RPMI7951 (cell line): ENCODE results near the gene RBM39. TPM values are rescaled to one million over a fixed set of nuclear protein-coding genes. Genes with fewer than 3 reads are reported as not detected.
"Not testable (repeated sequence)": the region's sequence is repeated elsewhere in the genome, so short reads cannot be mapped to it uniquely, and the experiment has no call there.

Source experiments
- DNase-seq: peaks from one replicate; pipeline ENCODE4 v3.0.0-alpha.2; 2012; ENCODE audit warnings: low read depth
- total RNA-seq: library from RNA; depleted of rRNA; stranded (reverse); fragments of >200 nt; shearing (Covaris generic); gene quantifications from 2 replicates; pipeline ENCODE4 v1.2.3, GENCODE V29; 2014; rRNA removed

The RBM39 gene
- total RNA-seq: 269 and 327 TPM in 2 replicates

DNA sequence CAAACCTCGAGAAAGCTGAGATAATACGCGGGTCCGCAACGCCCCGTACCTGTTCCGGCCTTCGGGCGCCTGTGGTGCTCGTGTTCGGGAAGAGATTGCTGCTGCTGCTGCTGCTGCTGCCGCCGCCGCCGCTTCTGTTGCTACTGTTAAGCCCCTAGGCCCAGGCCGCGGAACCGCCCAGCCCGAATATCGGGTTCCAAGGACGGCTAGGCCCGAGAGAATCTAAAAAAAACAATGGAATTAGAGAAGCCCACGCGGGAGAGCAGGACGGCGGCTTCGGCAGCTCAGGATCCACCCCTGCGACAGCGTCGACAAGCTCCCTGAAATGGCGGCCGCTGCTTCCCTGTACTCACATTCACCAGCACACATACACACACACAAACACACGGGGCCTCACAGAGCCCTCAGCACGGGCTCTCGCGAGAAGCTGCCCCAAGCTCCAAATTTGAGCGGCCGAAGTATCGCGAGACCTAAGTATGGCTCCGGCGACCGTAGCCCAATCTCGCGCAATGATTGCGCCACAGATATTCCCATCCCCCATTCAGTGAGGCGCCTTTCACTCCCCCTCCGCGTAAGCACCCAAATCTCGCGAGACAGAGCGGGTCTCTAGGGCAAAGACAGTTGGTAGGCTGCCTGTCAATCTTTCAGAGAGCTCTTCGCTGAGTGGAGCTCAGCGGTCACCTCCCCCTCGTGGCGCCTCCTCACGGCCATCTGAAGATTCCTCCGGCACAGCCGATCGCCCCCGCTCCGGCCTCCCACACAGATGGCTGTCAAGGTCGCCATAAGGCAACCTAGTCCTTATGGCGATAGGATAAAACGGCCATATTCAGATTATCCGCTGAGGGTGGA, at the start of gene RBM39:
Gene RBM39 (minus strand): TSS at position 369 of the 849 bp plus-strand sequence. CDS start 1,386 bp downstream, outside the sequence.
- peak; percentile 100 for DNase-seq

DNA sequence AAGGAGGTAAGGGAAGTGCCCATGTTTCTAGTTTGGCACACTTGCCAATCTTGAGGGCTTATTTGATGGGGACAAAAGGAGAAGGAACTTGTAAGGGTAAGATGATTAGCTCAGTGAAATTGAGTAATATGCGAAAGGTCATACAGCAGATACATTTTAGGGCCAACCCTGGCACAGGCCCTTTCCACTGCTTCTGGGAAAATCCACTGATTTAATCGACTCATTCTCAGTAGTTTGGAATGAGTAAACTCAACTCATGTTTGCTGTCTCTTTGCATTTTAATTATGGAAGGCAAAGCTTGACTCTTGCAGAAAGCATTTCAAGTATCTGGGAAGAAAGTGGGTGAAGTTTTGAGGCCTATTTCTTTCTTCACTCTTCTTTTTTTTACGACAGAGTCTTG, 49.8 kb upstream of the RBM39 start:
- no peak for DNase-seq

DNA sequence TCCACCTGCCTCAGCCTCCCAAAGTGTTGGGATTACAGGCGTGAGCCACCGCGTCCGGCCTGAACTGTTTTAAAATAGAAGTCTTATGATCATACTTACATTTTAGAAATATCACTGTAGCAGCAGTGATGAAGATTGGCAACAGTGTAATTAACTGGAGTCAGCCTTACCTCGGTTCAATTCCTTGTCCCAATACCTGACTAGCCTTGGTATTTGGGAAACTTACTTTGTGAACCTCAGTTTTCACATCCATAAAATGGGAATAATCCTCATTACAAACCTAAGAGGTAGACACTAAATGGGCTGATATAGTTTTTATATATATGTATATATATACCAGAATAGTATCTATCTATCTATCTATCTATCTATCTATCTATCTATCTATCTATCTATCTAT, 49.0 kb upstream of the RBM39 start:
- no peak for DNase-seq

DNA sequence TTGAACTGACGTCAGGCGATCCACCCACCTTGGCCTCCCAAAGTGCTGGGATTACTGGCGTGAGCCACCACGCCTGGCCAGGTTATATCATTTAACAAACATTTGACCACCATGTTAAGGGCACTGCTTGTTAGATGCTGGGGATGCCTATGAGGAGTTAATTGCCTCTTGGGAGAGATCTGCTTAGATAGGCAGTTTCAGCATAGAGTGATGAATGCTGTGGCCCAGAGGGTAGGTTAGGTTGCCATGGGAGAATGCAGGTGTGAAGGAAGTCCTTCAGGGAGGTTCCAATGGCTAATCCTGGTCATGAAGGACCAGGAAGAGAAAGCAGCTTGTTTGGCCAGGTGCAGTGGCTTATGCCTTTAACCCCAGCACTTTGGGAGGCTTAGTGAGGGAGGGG, 46.7 kb upstream of the RBM39 start:
- no peak for DNase-seq

DNA sequence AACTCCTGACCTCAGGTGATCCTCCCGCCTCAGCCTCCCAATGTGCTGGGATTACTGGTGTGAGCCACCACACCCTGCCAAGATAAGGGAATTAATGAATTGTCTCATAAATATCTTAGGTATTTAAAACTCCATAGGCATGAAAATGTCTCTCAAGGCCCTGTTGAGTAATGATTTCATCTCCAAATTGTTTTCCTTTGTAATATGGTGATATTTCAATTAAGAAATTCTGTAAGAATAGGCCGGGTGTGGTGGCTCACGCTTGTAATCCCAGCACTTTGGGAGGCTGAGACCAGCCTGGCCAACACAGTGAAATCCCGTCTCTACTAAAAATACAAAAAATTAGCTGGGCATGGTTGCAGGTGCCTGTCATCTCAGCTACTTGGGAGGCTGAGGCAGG, 43.5 kb upstream of the RBM39 start:
- DNase-seq: not testable (repeated sequence)

DNA sequence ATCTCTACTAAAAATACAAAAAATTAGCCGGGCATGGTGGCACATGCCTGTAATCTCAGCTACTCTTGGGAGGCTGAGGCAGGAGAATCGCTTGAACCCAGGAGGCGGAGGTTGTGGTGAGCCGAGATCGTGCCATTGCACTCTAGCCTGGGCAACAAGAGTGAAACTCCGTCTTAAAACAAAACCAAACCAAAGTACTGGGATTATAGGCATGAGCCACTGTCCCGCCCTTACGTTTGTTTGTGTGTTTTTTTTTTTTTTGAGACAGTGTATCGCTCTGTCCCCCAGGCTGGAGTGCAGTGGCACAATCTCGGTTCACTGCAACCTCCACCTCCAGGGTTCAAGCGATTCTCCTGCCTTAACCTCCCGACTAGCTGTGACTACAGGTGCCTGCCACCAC, 41.8 kb upstream of the RBM39 start:
- DNase-seq: not testable (repeated sequence)

DNA sequence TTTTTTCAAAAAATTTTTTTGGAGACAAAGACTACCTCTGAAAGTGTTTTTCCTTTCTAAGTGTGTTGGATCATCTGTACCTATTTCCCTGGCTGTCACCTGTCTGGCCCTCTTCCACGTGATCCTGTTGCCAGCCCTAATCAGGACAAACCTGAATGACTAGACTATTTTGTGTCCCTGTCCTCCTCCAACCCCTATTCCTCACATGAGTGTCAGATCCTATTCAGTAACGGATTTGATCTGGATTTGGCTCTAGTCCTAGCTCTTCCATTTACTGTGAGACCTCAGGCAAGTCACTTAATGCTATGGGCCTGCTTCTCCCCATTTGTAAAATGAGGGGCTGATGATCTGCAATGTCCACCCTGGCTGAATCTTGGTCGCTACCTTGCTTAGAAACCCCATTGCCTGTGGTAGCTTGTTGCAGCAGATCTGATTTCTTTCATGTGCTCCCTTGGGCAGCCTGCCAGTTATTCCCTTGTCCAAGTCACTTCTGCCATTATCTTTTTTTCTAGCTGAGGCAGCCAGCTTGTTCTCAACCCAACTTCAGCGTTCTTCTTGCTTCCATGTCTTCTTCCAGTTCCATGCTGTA, 34.5 kb upstream of the RBM39 start:
- peak; percentile 67 for DNase-seq

DNA sequence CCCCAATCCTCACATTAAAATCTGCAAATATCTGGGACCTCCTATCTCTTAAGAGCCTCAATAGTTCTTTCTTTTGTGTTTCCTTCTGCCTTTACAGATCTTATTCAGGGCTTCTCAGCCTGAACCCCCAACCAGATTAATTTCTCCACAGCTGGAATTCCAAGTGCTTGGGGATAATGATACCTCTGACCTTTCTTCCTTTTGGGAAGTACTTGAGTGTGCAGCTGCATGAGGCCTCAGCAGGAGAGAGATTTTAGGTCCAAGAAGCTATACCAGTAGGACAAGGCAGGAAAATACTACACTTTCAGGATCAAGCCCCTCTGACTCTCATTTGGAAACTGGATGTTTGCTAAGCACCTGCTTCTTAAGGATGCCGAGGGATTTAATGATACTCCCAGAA, 32.3 kb upstream of the RBM39 start:
- DNase-seq: no peak

DNA sequence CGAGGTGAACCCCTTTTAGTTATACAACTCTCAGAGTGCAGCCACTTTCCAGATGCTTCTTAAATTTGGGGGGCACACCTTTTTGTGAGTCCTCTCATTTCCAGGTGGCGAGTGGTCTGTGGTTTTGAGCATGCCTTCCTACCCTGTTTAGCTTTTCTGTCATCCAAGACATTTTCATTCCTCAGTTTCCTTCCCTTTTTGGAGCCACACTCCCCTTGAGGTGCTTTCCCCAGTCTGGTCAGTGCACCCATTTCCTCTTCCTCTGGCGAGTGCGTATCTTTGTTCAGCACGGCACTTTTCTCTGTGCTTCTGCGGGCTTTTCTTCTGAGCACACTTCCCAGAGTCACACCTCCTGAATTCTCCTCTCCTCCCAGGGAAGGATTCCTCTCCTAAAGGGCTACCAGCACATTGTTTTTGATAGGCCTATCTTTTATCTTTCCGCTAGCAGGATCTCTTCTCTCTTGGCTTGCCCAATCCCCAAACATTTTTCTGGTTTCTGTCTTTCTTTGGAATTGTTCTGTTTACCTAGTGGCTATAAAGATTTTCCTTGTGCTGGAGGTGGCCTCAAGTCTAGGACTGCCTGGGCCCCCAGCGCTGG, 31.2 kb upstream of the RBM39 start:
- peak; percentile 37 for DNase-seq

DNA sequence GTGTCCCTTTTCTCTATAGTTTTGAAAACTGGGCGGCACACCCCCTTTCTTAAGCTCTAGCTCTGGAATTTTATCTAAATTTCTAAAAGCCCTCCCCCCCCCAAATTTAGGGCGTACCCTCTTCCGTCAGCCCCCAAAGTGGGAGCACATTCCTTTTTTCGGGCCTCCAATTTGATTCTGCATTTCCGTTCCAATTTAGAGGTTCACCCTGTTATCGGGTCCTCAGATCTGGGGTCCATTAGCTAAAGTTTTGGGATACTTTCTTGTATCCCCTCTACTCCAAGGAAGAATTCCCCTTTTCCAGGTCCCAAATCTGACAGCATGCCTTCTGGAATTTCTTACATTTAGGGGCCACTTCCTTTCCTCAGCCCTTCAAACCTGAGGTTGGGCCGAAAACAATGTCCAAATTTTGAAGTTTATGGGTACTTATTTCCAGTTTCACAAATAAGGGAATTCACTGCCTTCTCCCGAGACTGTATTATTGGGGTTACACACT, 30.6 kb upstream of the RBM39 start:
- DNase-seq: no peak

DNA sequence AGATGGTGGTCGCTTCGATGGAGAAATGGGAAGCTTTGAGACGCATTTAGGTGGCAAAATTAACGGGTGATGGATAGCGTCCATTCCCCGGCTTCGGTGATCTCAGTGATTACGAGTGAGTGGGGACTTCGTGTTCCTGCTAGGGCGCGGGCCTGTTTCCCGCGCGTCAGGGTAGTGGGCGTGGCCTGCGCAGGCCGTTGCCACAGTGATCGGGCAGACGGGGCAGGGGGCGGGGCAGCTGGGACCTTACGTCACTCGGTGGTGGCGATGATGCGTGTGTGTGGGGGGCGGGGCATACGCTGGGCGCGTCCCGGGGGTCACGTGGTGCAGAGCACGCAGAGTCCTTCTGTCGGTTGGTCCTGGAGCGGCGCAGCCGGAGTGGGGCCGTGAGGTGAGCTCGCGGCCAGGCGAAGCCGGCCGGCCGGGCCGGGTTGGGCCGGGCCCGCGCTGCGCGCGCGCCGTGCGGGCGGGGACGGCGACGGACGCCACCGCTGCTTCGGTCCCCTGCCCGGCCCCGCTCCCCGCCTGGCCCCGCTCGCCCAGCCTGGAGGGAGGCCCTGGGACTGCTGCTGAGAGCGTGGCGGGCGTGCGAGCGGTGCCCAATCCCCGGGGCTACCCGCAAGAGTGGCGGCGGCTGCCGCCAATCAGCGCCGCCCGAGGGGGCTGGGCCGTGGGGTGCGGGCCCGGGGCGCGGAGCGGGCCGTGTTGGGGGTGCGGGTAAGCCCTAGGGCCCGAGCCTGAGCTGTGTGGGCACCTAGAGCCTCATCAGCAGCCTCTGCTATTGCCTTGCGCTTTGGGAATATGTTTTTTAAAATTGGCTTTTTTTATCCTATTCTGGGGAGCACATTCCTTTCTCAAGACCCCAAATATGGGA, 29.9 kb upstream of the RBM39 start, which contains the start of gene PHF20:
Gene PHF20 (plus strand): TSS at position 327 of the 874 bp plus-strand sequence. CDS start 29,508 bp downstream, outside the sequence.
- DNase-seq: peak; percentile 97

DNA sequence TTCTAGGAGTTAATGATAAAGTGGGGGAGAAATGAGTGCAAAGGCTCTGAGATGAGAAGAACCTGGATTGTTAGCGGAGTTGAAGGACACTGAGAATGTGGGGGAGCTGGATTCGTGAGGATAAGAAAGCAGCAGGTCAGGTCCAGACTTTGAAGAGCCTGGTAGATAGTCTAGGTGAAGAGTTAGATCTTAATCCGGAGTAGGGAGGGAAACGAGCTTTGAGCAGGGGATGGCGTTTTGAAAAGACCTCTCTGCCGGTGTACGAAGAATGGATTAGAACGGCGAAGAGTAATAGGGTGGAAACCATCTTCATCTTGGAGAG, 29.3 kb upstream of the RBM39 start:
- no peak for DNase-seq

DNA sequence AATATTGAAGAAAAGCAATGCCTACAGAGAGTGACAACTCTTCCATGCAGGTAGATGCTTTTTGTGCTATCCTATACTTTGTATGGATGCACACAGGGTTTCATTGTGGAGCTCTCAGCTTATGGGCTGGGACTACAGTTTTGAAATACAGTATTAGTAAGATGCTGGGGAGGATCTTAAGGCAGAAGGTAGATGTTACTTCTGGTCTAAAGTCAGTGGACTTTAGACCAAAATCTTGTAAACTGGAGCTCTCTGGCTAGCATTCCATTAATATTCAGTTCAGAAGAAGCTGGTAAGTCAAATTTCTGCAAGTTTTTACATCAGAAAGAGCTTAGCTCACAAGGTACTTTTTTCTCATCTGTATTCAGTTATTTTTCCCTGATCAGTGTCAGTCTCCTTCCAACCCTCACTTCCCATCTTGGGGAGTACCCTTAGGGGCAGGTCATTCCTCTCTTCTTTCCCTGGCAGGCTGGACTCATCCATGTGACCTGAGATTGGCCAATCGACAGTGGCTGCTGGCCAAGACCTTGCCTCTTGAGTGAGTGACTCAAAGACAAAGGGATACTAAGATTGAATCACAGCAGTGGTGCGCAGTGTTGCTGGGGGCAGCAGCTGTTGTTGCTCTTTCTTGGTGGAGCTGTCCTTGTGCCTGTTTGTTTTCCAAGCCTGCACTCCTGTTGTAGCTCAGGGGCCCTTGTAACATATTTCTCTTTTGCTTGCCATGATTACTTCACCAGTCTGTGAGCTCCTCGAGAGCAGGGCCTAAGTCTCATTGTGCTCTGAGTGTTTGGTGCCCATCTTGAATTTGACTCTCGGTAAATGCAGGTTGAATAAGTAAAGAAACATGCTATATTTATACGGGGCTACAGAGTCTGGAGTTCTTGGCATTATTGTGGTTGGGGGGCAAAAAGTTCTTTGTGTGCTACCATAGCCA, 26.9 kb upstream of the RBM39 start:
- DNase-seq: peak; percentile 99

DNA sequence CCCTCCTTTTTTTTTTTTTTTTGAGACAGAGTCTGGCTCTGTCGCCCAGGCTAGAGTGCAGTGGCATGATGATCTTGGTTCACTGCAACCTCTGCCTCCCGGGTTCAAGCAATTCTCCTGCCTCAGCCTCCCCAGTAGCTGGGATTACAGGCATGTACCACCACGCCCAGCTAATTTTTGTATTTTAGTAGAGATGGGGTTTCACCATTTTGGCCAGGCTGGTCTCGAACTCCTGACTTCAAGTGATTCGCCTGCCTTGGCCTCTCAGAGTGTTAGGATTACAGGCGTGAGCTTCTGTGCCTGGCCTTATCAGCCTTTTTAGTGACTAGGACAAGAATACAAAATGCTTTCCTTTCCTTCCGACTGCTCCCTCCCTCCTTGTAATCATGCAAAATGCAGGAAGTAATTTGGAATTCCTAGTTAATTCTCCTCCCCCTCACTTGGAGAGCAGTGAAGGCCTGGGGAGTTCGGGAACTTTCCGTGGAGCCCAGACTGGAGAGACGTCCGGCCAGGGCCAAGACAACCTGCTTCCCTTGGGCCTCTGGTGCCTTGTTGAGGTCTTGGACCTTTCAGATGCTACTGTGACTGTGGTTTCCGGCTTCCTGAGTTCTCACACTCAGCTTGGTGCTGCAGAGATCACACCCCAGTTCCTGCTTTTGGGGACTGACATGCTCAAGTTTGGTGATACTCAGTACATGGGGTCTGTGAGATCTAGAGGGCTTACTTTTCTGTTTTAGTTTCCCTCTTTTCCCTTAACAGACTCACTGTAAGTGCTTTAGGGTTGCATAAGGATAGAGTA, 25.8 kb upstream of the RBM39 start:
- DNase-seq: peak; percentile 52

DNA sequence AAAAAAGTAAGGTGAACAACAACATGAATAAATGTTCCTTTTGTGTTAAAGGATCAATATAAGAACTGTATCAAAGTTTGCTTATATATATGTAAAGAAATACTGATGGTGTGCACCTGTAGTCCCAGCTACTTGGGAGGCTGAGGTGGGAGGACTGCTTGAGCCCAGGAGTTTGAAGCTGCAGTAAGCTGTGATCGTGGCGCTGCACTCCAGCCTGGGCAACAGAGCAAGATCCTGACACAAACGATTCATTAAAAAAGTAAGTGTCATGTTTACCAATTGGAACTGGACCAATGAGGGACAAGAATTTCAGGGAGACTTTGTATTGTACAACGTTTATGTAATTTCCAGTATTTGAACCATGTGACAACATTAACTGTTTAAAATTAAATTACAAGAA, 24.8 kb upstream of the RBM39 start:
- no peak for DNase-seq

DNA sequence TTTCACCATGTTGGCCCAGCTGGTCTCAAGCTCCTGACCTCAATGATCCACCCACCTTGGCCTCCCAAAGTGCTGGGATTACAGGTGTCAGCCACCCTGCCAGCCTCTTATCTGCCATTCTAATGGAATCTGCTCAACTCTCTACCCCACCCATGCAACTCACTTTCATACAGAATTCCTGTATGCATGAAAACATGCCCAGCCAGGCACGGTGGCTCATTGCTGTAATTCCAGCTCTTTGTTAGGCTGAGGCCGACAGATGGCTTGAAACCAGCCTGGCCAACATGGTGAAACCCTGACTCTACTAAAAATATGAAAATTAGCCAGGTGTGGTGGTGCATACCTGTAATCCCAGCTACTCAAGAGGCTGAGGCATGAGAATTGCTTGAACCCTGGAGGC, 22.9 kb upstream of the RBM39 start:
- DNase-seq: not testable (repeated sequence)

DNA sequence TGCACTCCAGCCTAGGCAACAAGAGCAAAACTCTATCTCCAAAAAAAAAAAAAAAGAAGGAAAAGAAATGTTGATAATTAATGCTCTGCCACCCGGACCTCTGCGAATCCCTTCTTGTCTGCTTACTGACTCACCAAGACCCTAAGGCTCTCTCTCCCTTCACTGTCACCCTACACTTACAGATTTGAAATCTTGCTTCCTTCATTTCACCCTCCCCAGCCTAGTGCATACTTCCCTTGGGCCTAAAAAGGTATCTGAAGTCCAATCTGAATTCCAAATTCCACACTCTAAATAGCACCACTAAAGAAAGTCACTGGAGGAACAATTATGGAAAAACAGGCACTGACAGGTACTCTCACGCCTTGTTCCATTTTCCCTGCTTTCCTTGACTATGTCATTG, 20.4 kb upstream of the RBM39 start:
- no peak for DNase-seq

DNA sequence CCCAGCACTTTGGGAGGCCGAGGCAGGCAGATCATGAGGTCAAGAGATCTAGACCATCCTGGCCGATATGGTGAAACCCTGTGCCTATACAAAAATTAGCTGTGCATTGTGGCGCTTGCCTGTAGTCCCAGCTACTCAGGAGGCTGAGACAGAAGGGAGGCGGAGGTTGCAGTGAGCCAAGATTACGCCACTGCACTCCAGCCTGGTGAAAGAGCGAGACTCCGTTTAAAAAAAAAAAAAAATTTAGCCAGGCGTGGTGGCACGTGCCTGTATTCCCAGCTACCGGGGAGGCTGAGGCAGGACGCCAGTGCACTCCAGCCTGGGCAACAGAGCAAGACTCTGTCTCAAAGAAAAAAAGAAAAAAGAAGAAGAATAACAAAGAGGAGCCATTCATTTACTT, 19.5 kb upstream of the RBM39 start:
- not testable (repeated sequence) for DNase-seq

DNA sequence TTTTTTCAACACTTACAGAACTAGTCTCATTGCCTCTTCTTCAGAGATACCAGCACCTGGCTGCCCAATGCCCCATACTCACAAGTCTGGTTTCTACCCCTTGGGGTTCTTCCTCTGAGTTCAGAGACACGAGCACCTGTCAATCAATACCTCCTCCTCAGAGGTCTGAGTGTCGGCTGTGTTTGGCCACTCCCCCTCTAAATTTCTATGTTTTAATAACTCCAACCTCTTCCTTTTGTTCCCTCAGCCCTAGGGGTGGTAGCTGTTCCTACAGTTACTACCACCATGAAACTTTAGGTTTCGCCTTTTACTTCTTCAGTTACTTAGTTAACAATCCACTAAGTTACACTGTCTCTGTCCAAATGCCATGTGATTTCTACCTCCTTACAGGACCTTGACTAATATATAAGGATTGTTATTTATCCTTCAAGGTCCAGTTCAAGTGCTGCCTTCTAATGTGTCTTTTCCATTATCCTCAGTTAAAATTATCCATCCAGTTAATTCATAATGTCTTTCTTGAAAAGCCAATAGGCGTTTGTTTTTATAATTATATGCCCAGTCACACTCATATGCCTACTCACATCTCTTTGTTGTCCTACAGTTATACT, 15.1 kb upstream of the RBM39 start:
- DNase-seq: no peak
